GM19324 (cell line): ENCODE data around the gene RASA2.
"Not testable (repeated sequence)": the region's sequence is repeated elsewhere in the genome, so short reads cannot be mapped to it uniquely, and the experiment has no call there.

Source experiments
- ATAC-seq: cut with Tn5 transposase; IDR thresholded peaks from one replicate; pipeline ENCODE4 v1.9.1; 2021; ENCODE audit warnings: mild to moderate bottlenecking, moderate library complexity; ENCODE audit not compliant: unreplicated experiment, low FRiP score

RASA2 gene

GRCh38 chr3:141493184-141493583, 6.4 kb downstream of the RASA2 start:
- no peak for ATAC-seq

DNA sequence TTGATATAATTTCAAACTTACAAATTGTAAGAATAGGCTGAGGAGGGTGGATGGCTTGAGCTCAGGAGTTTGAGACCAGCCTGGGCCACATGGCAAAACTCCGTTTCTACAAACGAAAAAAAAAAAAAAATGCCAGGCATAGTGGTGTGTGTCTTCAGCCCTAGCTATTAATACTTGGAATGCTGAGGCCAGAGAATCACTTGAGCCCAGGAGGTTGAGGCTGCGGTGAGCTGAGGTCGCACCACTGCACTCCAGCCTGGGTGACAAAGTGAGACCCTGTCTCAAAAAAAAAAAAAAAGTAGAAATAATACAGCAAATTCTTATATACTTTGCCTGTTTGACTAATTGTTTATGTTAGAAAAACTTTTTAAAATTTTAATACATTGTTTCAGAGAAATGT, 10.8 kb downstream of the RASA2 start:
- ATAC-seq = not testable (repeated sequence)

- peak; percentile 84 for ATAC-seq
Measured at GRCh38 chr3:141498598-141499223, 11.9 kb downstream of the RASA2 start.

- ATAC-seq = no peak
Measured at GRCh38 chr3:141499284-141499683, 12.5 kb downstream of the RASA2 start.

GRCh38 chr3:141499965-141500364, 13.1 kb downstream of the RASA2 start:
- ATAC-seq = no peak

GRCh38 chr3:141500397-141500796, 13.6 kb downstream of the RASA2 start:
- ATAC-seq = no peak

DNA sequence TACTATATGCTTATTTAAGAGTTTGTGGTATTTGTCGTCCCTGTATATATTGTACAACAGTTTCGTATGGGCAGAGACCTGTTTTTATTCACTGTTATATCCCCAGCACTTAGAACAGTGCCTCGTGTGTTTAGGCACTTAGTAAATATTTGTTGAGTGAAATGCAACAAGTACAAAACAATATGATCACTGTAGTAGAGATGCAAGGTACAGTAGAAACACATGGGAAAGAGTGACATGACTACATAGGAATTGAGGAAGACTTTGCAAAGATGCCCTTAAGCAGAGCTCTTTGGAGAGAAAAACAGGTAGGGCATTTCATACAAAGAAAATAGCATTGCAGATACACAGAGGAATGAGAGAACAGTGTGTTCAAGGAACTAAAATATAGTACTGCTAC, 18.3 kb downstream of the RASA2 start:
- ATAC-seq = no peak

DNA sequence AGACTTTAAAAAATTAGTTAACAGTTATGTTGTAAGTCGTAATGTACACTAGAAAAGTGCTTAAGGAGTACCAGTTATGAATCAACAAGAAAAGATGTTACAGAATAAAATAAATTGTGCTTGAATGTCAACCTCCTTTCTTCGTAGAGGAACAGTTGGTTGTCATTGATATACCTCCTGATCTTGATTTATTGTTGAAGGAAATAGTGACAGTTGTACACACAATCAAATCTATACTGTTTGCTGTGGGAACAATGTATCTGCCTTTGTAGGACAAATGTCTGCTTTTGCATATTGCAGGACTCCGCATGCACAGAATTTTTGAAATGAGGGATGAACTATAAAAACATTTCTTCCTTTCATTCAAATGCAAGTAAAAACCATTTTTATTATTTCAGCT, 19.2 kb downstream of the RASA2 start:
- ATAC-seq = no peak

DNA sequence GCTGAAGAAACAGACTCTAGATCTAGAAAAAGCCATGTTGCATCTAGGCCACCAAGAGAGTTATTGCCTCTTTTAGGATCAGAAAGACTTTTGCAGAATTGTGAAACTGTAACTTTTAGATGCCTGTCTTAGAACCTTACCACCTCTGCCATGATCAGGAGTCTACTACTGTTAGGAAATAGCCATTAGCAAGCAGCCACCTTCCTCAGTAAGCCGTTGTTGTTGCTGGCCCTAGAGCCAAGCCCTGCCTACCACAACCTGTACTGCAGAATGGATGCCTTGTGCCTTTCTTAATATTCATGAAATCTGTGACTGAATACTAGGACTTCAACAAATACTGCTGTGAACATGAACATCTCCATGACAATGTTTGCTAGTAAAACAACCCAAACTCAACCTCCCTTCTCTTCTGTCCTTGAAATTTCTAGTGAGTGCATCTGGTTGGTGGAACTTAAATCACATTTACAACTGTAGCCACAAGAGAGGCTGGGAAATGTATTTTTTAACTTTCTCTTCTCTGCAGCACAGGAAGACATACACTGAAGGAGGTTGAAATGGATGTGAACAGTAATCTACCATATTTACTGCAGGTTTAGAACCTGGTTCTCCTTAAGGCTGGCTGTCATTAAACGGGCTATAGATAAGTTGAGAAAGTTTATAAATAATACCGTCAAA, 20.7 kb downstream of the RASA2 start:
- ATAC-seq = no peak

- no peak for ATAC-seq
Measured at GRCh38 chr3:141508067-141508436, 21.2 kb downstream of the RASA2 start.

GRCh38 chr3:141511361-141511760, 24.5 kb downstream of the RASA2 start:
- ATAC-seq = no peak

GRCh38 chr3:141514382-141514781, 27.6 kb downstream of the RASA2 start:
- ATAC-seq = no peak

DNA sequence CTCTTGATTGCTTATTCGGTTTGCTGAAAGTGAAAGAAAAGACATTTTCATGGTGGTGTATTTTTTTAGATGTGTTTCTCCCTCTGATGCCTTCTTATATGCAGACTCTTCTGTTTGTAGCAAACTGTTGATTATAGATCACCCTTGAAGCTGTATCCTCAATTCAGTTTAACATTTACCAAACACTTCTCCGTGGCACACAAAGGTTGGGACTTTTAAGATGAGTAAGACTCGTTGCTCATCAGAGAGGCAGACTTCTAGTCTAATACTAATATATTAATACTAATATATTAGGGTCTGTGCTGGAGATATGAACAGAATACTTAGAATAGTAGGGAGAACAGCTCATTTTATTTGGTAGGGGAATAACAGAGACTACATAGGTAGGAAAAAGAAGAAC, 32.8 kb downstream of the RASA2 start:
- ATAC-seq = no peak

GRCh38 chr3:141521781-141522180, 35.0 kb downstream of the RASA2 start:
- ATAC-seq = no peak

GRCh38 chr3:141523615-141524375, 37.0 kb downstream of the RASA2 start:
- no peak for ATAC-seq

DNA sequence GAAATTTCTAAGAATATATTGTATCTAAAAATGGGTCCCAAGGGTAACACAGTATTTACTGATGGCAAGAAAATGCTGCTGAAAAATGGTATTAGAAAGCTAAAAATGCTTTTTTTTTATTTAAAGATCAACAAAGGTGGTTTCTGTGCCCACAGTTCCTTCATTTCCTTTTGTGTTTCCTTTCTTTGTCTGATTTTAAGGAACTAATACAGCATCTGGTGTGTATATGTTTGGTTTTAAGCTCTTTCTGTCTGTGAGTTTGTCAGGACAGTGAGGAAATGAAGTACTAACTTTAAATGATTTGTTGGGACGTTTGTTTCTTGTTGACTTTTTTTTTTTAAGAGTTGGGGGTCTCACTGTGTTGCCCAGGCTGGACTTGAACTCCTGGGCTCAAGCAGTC, 38.2 kb downstream of the RASA2 start:
- ATAC-seq = no peak

DNA sequence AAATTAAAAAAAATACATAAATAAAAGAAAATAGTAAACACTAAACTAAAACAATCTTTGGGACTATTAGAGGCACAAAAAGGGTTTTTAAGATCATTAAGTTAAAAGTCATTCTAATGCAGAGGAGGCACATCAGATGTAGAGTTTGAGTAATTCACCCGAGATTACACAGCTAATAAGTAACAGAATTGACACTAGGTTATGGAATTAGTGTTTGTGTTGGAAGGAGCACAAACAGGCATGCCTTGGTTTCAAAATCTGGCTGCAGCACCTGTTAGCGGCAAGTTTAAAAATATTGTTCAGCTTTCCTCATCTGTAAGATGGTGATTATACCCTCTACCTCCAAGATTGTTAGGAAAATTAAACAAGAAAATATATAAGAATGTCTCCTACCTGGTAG, 39.0 kb downstream of the RASA2 start:
- ATAC-seq = no peak

- ATAC-seq = no peak
Measured at GRCh38 chr3:141526709-141527108, 39.9 kb downstream of the RASA2 start.

DNA sequence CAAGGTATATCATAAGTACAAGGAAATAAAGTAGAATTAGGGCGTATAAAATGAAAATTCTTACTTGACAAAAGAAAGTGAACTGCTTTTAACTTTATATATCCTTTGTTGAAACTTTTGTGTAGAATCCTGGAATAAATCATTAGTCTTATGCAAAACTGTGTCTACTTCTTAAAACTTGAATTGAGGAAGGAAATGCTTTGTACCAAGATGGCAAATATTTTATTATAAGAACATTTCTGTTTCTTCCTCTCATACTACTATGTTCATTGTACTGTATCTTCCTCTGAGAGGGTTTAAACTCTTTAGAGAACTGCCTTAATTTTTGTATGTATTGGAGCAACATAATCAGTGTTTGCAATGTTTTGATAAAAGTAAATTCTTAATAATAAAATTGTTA, 42.0 kb downstream of the RASA2 start:
- ATAC-seq = no peak

GRCh38 chr3:141529256-141529655, 42.4 kb downstream of the RASA2 start:
- no peak for ATAC-seq

GRCh38 chr3:141529717-141530414, 43.0 kb downstream of the RASA2 start:
- ATAC-seq = no peak
